AML-193 (cell line): ENCODE data around the gene ACTN1.

Source experiments
- DNase-seq, 2 experiments: peaks; one replicate each; lab custom pipeline; 2025; lab: John Stamatoyannopoulos, UW

The ACTN1 gene

DNA sequence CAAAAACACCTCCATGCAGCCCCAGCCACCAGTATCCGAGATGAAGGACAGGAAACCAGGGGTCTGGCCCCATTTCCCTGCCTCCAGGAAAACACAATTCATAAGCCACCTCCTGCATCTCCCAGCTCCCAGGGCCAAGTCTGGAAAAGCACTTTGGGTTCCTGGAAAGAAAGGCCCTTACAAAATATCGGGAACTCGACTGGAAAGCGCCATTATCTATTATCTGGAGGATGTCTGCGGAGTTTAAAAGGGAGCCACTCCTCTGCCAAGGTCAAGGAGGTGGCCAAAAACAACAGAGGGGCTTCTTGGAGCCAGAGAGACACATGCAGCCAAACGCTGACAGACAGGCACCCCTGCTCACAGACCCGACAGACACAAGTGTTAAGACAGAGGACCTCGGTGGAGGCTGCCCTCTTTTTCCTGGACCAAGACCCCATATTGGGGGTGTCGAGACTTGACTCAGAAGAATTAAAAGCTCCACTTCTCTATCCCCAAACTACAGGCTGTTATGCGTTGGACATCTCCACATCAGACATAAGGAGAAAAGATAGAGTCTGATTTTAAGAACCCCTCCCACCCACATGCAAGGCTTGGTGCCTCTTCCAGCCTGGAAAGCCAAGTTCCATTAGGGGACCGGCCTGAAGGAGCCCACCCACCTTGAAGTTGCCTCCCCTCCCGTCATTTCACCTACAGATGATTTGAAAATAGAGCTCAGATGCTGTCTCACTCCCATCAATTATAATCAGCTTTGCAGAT lies 9.6 kb downstream of the ACTN1 start:
- no peak for DNase-seq

DNA sequence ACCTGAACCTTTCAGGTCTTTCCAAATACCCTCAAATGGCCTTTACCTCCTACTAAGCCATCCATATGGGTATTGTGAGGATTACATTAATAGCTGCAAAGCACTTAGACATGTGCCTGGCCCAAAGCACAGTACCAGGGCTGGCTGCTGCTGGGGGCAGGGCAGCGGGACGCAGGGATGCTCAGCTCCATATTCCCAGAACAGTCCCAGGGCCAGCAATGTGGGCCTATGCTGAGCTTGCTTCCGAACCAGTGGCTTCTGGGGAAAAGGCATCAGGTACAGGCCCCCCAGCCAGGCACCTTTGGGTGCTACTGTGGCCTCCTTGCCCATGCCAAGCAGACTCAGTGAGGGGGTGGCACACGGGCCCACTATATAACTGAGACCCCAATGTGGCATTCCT lies 10.4 kb downstream of the ACTN1 start:
- DNase-seq, result no peak

DNA sequence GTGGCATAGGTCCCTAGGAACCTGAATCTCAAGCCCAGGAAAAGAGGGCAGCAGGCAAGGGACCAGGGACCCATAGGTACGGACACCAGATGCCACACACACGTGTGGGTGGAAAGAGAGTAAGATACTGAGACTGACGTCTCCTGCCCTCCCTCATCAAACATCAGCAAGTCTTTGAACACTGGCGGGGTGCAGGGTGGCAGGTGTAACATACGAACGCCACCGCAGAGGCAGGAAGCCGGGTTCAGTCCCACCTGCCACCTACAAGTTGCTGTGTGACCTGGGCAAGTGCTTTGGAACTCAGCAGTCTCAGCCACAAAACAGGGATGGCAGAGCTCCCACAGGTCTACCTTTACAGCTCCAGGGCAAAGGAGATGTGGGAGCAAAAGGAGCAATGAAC lies 11.1 kb downstream of the ACTN1 start:
- DNase-seq, result no peak

DNA sequence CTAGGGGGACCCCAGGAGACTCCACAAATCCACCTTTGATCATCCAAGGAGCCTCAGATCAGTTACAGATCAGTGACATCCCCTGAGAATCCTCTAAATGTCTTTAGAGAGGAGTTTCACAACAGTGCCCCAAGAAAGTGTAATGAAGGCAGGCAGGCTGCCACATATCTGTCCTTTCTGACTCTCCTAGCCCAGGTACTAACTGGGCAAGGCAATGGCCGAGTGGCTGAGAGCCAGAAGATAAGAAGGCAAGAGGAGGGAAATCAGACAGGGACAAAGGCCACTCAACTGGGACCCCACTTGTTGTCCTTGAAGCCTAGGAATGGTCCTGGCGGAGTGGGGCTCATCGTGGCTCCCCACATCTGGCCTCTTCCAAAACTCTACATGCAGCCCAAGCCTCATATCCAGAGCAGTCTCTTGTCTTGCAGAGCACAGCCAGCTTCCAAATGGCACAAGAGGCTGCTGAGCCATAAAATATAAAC lies 11.6 kb downstream of the ACTN1 start:
- no peak for DNase-seq

DNA sequence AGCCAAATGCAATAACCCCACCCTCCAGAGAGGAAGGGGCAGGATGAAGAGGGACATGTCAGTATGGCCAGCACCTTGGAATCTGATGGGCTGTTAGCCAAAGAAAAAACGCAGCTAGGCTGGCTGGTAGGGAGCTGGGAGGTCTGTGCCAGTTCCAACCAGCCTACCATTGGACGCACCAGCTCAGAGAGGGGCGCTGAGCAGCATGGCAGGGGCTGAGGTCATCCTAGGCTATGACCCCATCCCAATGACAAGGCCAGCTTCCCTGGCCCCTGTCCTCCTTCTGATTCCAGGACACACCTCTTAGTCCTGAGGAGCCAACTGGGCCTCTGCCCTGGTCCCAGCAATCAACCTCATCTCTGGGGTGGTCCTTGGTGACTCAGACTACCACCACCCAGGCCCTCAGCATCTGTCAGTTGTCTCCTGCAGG lies 12.2 kb downstream of the ACTN1 start:
- DNase-seq, result no peak

GRCh38 chr14:68965261-68965761 lies 13.8 kb downstream of the ACTN1 start:
- DNase-seq, result no peak

GRCh38 chr14:68964300-68965093 lies 14.6 kb downstream of the ACTN1 start:
- DNase-seq, result no peak

GRCh38 chr14:68962681-68963080 lies 16.4 kb downstream of the ACTN1 start:
- no peak for DNase-seq

- DNase-seq, result no peak
Measured at GRCh38 chr14:68961781-68962584, 17.1 kb downstream of the ACTN1 start.

GRCh38 chr14:68961361-68961760 lies 17.7 kb downstream of the ACTN1 start:
- no peak for DNase-seq

- DNase-seq, result no peak
Measured at GRCh38 chr14:68960123-68960522, 19.0 kb downstream of the ACTN1 start.

DNA sequence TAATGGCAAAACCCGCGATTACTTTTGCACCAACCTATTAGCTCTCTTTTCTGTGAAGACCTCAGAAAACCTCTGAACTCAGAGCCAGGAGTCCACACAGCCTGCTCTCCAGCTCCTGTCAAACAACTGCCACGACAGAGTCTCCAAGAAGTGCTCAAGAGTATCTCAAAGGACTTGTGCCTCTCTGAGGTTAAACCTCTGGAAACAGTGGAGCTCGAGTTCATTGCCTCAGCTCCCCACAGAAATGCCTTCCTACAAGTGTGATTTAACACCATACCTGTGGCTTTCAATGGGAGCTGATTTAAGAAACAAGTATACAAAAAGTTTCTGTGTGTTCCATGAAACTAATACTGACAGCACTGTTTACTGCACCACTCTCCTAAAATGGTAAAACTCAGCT lies 20.1 kb downstream of the ACTN1 start:
- no peak for DNase-seq

DNA sequence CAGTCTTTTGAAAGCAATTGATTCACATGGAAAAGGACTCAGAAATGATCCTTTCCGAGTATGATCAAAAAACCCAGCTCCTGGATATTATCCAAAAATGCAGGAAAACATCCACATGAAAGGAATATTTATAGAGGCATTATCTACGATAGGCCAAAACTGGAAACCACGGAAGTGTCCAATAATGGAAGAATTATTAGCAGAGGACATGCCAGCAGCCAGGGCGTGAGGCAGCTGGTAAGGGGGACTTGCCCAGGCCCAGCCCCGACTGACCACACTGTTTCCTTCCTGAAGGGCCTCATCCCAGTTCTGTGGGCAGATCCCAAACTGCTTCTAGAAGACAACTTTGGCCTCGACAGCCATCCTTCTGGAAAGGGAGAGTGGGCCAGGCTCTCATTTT lies 20.5 kb downstream of the ACTN1 start:
- no peak for DNase-seq

- no peak for DNase-seq
Measured at GRCh38 chr14:68957775-68958174, 21.3 kb downstream of the ACTN1 start.

GRCh38 chr14:68956724-68957123 lies 22.4 kb downstream of the ACTN1 start:
- DNase-seq, result no peak

GRCh38 chr14:68955851-68956179 lies 23.3 kb downstream of the ACTN1 start:
- no peak for DNase-seq

DNA sequence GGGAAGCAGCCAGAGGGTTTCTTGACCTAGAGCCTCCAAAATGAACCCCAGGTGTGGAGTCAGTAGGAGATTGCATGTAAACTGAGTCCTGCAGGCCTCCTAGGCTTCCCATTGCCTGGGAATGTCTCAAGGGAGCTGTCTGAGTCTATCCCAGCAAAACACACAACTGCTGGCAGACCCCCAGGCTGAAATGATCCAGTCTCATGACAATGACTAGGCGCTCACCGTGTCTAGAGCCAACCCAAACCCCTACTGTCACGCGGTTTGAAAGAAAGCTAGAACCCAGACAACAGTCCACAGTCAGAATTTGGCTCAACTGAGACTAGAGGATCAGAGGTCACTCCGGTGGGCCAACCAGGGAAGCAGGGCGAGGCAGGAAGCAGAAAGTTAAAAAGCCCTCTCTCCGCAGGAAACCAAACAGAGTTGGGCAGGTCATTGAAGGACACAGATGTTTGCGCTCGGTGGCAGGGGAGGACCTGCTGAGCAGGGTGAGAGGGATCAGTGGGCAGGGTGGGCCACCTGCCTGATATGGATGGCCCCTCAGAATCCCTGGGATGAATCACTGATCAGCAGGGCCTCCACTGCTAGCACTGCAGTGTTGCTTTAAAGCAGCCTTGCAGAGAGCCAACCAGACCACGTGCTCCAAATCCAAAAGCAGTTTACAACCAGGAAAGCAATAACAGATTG lies 23.8 kb downstream of the ACTN1 start:
- no peak for DNase-seq

- no peak for DNase-seq
Measured at GRCh38 chr14:68953196-68953555, 25.9 kb downstream of the ACTN1 start.

DNA sequence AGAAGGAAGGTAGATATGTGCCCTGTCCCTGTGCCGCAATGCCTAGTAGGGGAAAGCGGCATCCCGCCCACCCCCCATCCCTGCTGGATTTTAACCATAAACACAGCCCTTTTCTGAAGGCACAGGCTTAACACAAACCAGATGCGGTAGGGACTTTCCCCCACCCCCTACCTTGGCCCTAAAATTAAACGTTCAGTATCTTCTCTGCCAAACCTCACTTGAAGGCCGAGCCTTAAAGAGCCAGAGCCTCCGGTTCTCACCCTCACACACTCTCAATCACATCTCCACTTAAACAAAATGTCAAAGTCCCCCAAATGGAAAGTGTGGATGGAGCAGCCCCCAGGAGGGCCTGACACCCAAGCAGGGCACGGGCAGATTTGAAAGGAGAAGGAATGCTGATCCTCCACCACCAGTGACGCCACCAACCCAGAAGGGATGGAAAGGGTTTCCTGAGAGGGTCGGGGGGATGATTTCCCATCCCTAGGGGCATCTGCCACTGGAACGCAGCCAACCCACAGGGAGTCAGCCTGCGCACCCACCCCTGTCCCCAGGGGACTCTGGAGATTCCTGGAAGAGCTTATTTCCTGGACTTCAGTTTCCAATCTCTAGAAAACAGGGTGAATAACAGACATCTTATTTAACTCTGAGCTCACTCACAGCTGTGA lies 26.4 kb downstream of the ACTN1 start:
- no peak for DNase-seq

- no peak for DNase-seq
Measured at GRCh38 chr14:68951800-68952530, 27.1 kb downstream of the ACTN1 start.
